Glomerular visceral epithelial cell (primary cell): ENCODE results near the gene GLYATL1B.
"Not testable (repeated sequence)": the region's sequence is repeated elsewhere in the genome, so short reads cannot be mapped to it uniquely, and the experiment has no call there.

Experiments
- DNase-seq: peaks from one replicate; pipeline ENCODE4 v3.0.0-alpha.2; 2016; ENCODE audit errors: extremely low spot score

Gene GLYATL1B

GRCh38 chr11:59095972-59096575 is 10.0 kb downstream of the GLYATL1B start:
- DNase-seq: not testable (repeated sequence)

DNA sequence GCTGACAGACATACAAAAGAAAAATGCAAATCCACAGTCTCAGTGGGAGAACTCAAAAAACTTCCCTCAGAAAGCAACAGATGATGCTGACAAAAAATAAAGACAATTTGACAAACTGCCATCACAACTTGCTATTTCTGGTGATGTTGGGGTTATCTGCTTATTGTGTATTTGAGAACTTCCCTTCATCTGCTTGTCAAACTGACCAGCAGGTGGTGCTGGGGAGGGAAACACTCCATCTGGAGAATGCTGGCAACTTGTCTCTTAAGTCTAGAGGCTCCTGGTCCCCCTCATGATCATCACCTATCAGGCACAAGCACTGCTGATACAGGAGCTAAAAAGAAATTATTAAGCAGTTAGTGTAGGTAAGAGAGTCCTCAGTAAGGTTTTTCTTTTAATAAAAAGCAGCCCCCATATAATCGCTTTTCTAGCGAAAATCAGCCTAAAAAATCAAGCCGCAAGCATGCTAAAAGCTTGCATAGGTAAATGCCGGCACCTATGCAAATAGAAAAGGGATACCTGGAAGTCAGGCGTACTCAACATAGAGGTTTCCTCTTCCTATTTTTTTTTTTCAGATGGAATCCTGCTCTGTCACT is 11.1 kb downstream of the GLYATL1B start:
- peak; percentile 58 for DNase-seq

DNA sequence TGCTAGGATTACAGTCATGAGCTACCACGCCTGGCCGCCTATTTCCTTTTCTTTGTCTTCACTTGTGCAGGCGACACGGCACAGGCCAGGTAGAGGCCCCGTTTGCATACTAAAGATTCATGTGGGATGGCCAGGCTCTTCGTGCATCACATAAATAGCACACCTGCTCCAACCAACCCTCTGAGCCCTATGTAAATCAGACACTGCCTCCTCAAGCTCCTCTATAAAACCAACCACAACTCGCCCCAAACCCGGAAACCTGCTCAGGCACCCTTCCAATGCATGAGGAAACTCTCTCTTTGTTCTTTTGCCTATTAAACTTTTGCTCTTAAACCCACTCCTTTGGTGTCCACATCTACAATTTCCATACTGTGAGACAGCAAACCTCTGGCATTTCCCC is 11.8 kb downstream of the GLYATL1B start:
- not testable (repeated sequence) for DNase-seq

DNA sequence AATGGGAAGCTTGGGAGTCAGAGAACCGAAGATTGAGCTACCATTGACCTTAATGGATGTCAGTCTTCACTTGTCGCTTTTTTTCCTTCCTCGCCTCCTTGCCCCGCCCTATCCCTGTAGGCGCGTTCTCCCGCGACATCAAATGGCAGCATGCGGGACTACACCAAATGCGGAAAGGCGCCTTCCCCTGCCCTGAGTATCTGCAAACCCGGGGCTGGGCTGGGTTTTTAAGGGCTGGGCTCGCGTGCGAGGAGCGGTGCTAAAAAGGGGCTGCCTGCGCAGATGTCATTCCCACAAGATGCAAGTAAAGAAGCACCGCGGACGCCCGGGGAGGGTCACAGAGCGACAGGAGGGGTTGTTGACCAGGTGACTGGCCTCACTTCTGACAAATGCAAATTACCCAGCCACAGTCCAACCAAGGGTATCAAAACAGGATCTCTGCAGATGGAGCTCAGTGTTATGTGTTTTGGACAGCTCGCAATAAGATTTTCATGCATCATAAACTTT is 16.2 kb downstream of the GLYATL1B start:
- peak; percentile 20 for DNase-seq

GRCh38 chr11:59106363-59107336 is 20.5 kb downstream of the GLYATL1B start, which contains the start of gene FAM111B:
Gene FAM111B, plus strand, starts transcription at chr11:59107237. Its CDS starts 2,389 bp downstream, at chr11:59109626.
- DNase-seq: peak; percentile 95

DNA sequence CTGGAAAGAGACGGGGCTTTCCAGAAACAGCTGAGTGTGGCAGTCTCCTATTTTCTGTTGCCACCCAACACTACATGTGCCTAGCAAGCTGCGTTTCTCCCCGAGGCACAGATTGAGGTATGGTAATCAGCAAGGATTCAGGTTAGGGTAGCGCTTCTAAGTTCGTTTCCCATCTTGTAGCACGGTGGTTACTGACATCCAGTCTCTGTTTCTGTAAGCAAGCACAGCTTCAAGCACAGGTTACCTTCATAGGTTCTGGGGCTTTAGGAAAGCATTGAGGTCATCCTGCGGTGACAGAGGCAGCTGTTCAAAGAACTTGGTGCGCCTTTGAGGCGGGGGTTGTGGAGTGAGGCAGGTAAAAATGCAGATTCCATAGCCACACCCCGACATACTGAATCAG is 21.6 kb downstream of the GLYATL1B start:
- DNase-seq: not testable (repeated sequence)

- no peak for DNase-seq
Measured at GRCh38 chr11:59112494-59112893, 26.4 kb downstream of the GLYATL1B start.

DNA sequence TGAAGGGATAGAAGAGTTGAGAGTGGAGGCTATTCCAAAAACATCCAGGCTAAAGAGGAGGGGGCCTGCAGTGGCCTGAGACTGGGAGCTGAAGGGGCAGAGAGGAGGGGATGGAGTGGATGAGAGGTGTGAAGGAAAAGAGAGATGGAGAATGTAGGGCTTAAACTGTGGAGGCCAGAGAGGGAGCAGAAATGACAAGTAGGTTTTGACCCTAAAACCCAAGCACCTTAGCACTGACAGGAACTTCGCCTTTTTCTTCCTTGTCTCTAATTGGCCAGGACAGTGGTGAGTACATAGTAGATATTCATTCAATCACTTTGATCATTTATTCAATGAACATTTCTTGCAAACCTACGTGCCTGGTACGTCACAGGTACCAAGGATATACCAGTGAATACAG is 28.2 kb downstream of the GLYATL1B start:
- DNase-seq: no peak

GRCh38 chr11:59115553-59115952 is 29.4 kb downstream of the GLYATL1B start:
- DNase-seq: no peak

DNA sequence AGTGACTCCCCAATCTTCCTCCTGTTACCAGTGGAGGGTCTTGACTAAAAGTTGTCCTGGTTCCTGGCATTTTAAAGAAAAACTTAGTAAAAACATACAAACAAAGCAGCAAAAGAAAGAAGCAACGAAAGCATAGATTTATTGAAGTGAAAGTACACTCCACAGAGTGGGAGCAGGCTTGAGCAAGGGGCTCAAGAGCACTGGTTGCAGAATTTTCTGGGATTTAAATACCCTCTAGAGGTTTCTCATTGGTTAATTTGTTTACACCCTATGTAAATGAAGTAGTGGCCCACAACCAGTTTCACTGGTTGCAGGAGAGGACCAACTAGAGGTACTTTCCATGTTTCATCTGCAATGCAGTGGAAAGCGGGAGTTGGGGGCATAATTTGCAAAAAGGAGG is 31.7 kb downstream of the GLYATL1B start:
- no peak for DNase-seq

- DNase-seq: no peak
Measured at GRCh38 chr11:59119826-59120225, 33.7 kb downstream of the GLYATL1B start.

DNA sequence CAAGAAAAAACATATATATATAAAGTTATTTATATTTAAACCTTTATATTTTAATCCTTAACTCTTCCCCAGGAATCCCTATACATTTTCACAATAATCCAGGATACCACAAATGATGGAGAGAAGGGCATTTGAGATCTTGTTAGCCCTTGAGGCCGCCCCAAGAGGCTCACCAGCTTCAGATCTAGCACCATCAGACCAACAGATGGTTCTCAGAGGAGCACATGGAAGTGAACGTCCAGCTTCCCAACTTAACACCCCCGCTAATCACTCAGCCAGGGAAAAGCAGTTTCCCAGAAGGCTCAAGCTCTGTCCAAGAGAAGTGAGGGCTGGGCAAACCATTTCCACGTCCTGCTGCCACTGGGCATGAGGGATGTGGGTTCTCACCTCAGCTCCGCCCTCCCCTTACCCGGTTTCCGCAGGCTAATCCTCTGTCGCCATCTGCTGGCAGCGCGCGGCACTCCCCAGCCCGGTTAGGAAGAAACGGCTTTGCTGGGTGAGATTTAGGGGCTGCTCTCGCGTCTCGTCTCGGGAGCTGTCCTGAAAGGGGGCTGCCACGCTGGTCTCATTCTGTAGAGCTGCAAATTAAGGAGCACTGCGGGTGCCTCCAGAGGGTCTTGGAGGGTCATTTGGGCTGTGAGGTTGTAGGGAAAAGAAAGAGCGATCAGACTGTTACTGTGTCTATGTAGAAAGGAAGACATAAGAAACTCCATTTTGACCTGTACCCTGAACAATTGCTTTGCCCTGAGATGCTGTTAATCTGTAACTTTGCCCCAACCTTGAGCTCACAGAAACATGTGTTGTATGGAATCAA is 49.7 kb downstream of the GLYATL1B start:
- DNase-seq: peak; percentile 66

GRCh38 chr11:59136551-59136950 is 50.4 kb downstream of the GLYATL1B start:
- not testable (repeated sequence) for DNase-seq

- no peak for DNase-seq
Measured at GRCh38 chr11:59137190-59137589, 51.1 kb downstream of the GLYATL1B start.

- DNase-seq: no peak
Measured at GRCh38 chr11:59138643-59139042, 52.5 kb downstream of the GLYATL1B start.

DNA sequence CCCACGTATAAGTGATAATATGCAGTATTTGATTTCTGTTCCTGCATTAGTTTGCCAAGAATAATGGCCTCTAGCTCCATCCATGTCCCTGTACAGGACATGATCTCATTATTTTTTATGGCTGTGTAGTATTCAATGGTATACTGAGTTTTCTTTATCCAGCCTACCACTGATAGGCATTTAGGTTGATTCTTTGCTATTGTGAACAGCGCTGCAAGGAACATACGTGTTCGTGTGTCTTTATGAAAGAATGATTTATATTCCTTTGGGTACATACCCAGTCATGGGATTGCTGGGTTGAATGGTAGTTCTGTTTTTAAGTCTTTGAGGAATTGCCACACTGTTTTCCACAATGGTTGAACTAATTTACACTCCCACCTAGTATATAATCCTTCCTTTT is 55.1 kb downstream of the GLYATL1B start:
- no peak for DNase-seq

- DNase-seq: no peak
Measured at GRCh38 chr11:59141673-59142460, 55.8 kb downstream of the GLYATL1B start.

GRCh38 chr11:59142530-59143507 is 56.7 kb downstream of the GLYATL1B start, which contains the start of gene FAM111A:
Gene FAM111A, plus strand, starts transcription at chr11:59142856. Its CDS starts 6,017 bp downstream, at chr11:59148873.
- peak; percentile 91 for DNase-seq

DNA sequence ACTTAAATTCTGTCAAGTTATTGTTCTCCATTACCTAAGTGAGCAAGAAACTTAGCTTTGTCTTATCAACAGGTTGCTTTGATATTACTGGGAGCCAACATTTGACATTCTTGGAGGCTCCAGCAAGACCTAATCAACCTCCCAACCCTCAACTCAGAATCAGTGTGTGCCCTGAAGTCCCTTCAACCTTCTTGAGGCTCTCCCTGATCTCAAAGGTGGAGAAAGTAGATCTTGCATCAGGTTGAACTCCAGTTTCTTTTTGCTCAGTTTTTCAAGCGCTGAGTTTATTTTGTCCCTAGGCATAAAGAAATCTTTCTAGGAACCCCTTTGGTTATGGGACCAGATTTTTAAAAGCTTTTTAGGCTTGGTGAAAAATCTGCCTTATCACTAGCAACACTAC is 58.0 kb downstream of the GLYATL1B start:
- no peak for DNase-seq
